Astrocyte (in vitro differentiated cells and primary cell): ENCODE results near the gene RASGRF2.

Source experiments
- CTCF ChIP-seq: IDR thresholded peaks from 2 replicates; pipeline ENCODE4 v1.5.1; 2011; ENCODE audit warnings: low read depth, mild to moderate bottlenecking, inconsistent platforms, low read length, moderate library complexity; ENCODE audit not compliant: insufficient read depth
- EZH2 ChIP-seq: IDR thresholded peaks from 2 replicates; pipeline ENCODE4 v1.6.1; 2012; ENCODE audit warnings: mild to moderate bottlenecking, low read length, inconsistent platforms; ENCODE audit not compliant: insufficient read depth

- no peak for TF ChIP-seq CTCF
- no peak for TF ChIP-seq EZH2
These were observed 131.0 kb downstream of the RASGRF2 start for GRCh38 chr5:81091199-81091598.
